ENCODE data around the gene LCN2. TPM values are rescaled to one million over a fixed set of nuclear protein-coding genes. Genes with fewer than 3 reads are reported as not detected.

The LCN2 gene
- polyA plus RNA-seq, 1 donor, result 0.93 TPM

DNA sequence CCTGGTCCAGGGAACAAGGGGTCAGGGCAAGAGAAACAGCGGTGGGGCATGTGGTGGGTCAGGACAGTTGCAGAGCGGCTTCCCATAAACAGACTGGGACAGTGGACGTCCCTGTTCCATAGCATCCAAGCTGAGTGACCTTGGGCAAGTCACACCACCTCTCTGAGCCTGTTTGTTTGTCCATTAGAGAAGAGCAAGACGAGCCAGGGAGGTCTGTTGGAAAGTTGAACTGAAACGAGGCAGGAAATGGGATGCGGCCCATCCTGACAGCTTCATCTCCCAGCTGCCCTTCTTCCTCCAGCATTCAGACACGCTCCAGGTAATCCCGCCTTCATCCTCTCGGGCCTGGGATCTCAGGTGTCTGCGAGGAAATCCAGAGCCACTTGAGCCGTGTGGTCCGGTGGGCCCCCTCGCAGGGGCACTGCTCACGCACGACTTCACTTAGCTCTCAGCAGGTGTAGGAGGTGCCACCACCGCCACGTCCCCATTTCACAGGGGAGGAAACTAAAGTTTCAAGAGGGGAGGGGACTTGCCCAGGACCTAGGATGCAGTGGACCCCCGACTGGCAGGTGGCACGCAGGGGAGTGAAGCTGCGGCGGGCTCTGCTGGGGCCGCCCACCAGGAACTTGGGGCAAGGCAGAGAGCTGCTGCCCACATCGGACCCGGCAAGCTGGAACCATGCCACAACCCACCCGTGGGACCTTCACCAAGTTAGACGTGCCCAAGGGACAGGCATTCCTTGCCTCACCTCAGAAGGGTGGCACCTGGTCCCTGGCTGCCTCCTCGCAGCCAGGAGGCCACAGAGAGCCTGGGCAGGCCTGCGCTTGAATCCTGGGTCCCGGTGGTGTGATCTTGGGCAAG lies 34.7 kb upstream of the LCN2 start:
- H3K27me3 ChIP-seq (ENCODE audit: control insufficient read depth, insufficient read depth, low read length), result no peaks in the 10 kb centered on the region
- no peak for DNase-seq
- H3K4me3 ChIP-seq (ENCODE audit: low read length), result peak overlapping the region; percentile 13
- peaks cover 7% of the 10 kb centered on the region for H3K9me3 ChIP-seq (ENCODE audit: control insufficient read depth, low read depth, low read length)
- H3K36me3 ChIP-seq (ENCODE audit: control insufficient read depth, insufficient read depth, low read length), result peaks cover 2% of the 10 kb centered on the region
- no CpG with 5 or more reads among the region's 29 CpGs for WGBS (ENCODE audit: insufficient coverage, low lambda C conversion rate)
- peaks cover 59% of the 10 kb centered on the region for H3K4me1 ChIP-seq (ENCODE audit: control insufficient read depth, insufficient read depth, low read length)
- H3K27ac ChIP-seq (ENCODE audit: low read length), result peak overlapping the region; percentile 99

DNA sequence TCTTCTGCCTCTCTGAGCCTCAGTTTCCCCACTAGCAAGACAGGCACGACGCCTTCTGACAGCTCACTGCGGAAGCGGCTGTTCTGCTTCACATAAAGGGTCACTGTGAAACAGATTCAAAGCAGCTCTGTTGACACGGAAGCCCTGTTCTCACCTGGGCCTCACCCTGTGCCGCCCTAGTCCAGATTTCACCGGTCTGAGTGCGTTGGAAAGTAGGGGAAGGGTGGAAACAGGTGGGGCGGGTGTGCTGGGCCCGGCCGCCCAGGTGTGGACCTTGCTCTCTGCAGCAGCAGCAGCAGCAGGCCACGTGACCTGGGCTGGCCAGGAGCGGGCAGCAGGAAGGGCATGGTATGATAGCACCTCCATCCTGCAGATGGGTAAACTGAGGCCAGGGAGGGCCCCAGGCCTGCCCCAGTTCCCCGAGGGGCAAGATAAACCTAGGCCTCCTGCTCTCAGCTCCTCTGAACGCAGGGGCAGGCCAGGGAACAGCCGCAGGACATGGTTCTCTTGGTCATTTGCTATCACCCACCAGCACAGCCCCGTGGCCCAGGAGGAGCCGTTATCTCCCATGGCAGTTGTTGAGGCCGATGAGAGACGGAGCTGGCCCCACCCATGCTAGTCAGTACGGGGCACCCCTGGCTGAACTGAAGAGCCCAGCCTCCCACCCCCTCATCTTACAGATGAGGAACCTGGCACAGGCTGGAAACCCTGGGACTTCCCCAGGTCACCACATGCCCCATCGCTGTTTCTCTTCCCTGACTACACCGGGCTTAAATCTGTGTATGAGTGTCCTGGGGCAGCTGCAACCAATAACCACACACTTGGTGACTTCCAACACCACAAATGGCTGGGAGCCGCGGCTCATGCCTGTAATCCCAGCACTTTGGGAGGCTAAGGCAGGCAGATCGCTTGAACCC lies 33.8 kb upstream of the LCN2 start:
- no peaks in the 10 kb centered on the region for H3K27me3 ChIP-seq (ENCODE audit: control insufficient read depth, insufficient read depth, low read length)
- H3K36me3 ChIP-seq (ENCODE audit: control insufficient read depth, insufficient read depth, low read length), result peaks cover 7% of the 10 kb centered on the region
- peaks cover 55% of the 10 kb centered on the region for H3K4me1 ChIP-seq (ENCODE audit: control insufficient read depth, insufficient read depth, low read length)
- H3K9me3 ChIP-seq (ENCODE audit: control insufficient read depth, low read depth, low read length), result peaks cover 7% of the 10 kb centered on the region
- DNase-seq, result peak; percentile 97 to 99
- WGBS (ENCODE audit: insufficient coverage, low lambda C conversion rate), result no CpG with 5 or more reads among the region's 26 CpGs
- H3K27ac ChIP-seq (ENCODE audit: low read length), result peak overlapping the region; percentile 99
- peak overlapping the region; percentile 13 for H3K4me3 ChIP-seq (ENCODE audit: low read length)

DNA sequence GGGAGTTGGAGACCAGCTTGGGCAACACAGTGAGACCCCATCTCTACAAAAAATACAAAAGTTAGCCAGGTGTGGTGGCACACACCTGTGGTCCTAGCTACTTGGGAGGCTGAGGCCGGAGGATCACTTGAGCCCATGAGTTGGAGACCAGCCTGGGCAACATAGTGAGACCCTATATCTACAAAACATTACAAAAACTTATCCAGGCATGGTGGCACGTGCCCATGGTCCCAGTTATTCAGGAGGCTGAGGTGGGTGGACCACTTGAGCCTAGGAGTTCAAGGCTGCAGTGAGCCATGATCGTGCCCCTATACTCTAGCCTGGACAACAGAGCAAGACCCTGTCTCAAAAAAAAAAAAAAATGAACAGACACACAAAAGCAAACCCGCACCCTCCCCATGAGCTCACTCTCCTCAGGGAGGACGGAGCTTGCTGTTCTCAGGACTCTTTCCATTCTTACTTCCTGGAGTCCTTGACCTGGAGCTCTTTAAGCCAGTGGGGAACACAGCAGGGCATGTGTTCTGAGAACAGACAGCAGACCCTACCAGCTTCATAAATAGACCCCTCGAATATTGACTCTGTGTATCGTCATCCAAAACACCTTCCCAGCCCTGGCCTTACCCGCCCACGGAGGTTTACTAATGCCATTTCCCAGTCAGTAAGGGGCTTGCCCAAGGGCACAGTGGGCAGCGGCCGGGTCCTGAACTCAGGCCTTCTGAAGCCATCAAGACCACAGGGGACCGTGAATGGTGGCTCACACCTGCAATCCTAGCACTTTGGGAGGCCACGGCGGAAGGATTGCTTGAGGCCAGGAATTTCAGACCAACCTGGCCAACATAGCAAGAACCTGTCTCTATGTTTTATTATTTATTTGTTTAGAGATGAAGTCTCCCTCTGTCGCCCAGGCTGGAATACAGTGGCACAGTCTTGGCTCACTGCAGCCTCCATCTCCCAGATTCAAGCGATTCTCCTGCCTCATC lies 32.9 kb upstream of the LCN2 start:
- Histone ChIP-seq H3K9me3 (ENCODE audit: control insufficient read depth, low read depth, low read length) (peaks cover 7% of the 10 kb centered on the region), H3K36me3 (ENCODE audit: control insufficient read depth, insufficient read depth, low read length) (peaks cover 16% of the 10 kb centered on the region)

DNA sequence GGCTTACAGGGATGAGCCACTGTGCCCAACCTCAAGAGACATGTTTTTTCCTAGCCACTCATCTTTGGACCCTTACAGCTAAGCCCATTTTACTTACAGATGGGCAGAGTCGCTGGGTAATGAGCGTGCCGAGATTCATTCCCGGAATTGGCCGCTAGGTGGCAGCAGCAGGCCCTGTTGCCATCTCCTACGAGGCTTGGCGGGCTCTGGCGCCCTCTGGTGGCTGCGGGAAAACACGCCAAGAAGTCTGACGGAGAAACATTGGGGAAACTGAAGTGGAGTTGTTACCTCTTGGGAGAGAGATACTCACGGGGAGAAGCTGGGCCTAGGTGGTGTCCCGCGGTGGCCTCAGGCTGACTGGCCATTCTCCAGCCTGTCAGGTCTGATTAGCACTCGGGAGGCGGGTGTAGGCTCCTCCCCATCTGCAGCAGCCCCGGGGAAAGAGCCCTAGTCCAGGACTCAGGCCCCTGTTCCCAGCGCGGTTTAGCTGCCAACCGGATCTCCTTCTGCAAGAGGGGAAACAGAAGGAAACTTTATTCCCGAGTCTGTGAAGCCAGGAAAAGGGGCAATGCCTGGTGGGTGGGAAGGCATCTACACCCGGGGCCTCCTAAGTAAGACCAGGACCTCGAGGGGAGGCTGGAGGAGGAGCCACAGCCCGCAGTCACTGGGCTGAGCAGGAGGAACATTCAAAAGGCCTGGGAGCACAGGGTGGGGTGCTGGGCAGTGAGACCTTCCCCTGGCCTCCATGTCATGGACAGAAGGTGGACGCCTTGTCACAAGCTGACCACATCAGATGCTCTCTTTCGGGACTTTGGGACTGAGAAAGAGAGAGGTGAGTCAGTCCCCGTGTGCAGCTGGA lies 31.4 kb upstream of the LCN2 start:
- no peak overlapping the region for H3K4me3 ChIP-seq (ENCODE audit: low read length)
- H3K9me3 ChIP-seq (ENCODE audit: control insufficient read depth, low read depth, low read length), result peaks cover 7% of the 10 kb centered on the region
- no peaks in the 10 kb centered on the region for H3K27me3 ChIP-seq (ENCODE audit: control insufficient read depth, insufficient read depth, low read length)
- H3K27ac ChIP-seq (ENCODE audit: low read length), result peak overlapping the region; percentile 14
- H3K36me3 ChIP-seq (ENCODE audit: control insufficient read depth, insufficient read depth, low read length), result peaks cover 29% of the 10 kb centered on the region
- H3K4me1 ChIP-seq (ENCODE audit: control insufficient read depth, insufficient read depth, low read length), result peaks cover 47% of the 10 kb centered on the region
- peak; percentile 82 to 91 for DNase-seq
- no CpG with 5 or more reads among the region's 27 CpGs for WGBS (ENCODE audit: insufficient coverage, low lambda C conversion rate)

More for the DNA sequence above, 32.9 kb upstream of the LCN2 start:
- WGBS (ENCODE audit: insufficient coverage, low lambda C conversion rate), result no CpG with 5 or more reads among the region's 16 CpGs
- no peak overlapping the region for H3K4me3 ChIP-seq (ENCODE audit: low read length)
- H3K27me3 ChIP-seq (ENCODE audit: control insufficient read depth, insufficient read depth, low read length), result no peaks in the 10 kb centered on the region
- H3K27ac ChIP-seq (ENCODE audit: low read length), result peak overlapping the region; percentile 99
- peak in 1 of 2 donors; percentile 45 for DNase-seq
- peaks cover 50% of the 10 kb centered on the region for H3K4me1 ChIP-seq (ENCODE audit: control insufficient read depth, insufficient read depth, low read length)

DNA sequence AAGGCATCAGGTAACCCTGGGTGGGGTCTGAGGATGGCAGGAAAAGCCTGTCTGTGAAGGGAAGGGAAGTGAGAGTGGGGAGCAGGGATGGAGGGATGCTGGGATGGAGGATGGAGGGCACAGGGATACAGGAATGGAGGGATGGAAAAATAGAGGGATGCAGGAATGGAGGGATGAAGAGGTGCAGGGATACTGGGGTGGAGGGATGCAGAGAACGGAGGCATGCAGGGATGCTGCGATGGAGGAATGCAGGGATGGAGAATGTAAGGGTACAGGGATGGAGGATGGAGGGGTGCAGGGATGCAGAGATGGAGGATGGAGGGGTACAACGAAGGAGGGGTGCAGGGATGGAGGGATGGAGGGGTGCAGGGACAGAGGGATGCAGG lies 30.8 kb upstream of the LCN2 start:
- 64% methylated on average over 2 of the region's 3 CpGs for WGBS (ENCODE audit: insufficient coverage, low lambda C conversion rate)
- peaks cover 33% of the 10 kb centered on the region for H3K36me3 ChIP-seq (ENCODE audit: control insufficient read depth, insufficient read depth, low read length)

DNA sequence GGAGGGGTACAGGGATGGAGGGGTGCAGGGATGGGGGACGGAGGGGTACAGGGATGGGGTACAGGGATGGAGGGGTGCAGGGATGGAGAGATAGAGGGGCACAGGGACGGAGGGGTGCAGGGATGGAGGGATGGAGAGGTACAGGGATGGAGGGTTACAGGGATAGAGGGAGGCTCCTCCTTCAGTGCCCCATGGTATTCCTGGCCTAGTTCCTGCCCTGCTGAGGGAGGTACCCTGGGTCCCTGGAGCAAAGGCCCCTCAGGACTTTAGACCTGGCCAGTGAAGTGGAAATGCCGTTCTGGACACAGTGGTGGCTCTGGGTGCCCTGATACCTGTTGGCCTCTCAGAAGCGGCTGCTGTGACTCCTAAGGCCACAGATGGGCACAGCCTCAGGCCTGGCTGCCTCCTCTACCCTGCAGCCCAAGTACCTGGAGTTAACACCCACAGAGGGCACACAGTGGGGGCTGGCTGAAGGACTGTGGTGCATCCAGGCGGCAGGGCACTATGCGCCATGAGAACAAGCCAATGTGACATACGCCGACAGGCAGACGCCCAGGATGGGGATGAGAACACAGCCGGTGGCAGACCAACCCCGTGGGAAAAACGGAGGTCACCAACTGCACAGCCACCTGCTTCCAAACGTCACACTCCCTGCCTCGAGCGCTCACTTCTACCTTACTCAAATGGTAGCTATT lies 30.1 kb upstream of the LCN2 start:
- Histone ChIP-seq H3K27me3 (ENCODE audit: control insufficient read depth, insufficient read depth, low read length) (no peaks in the 10 kb centered on the region), H3K4me3 (ENCODE audit: low read length) (no peak overlapping the region), H3K9me3 (ENCODE audit: control insufficient read depth, low read depth, low read length) (peaks cover 3% of the 10 kb centered on the region), H3K4me1 (ENCODE audit: control insufficient read depth, insufficient read depth, low read length) (peaks cover 36% of the 10 kb centered on the region), H3K36me3 (ENCODE audit: control insufficient read depth, insufficient read depth, low read length) (peaks cover 38% of the 10 kb centered on the region), H3K27ac (ENCODE audit: low read length) (no peak overlapping the region)
- no peak for DNase-seq
- no CpG with 5 or more reads among the region's 15 CpGs for WGBS (ENCODE audit: insufficient coverage, low lambda C conversion rate)

More for the DNA sequence above, 30.8 kb upstream of the LCN2 start:
- Histone ChIP-seq H3K4me1 (ENCODE audit: control insufficient read depth, insufficient read depth, low read length) (peaks cover 43% of the 10 kb centered on the region), H3K4me3 (ENCODE audit: low read length) (no peak overlapping the region), H3K9me3 (ENCODE audit: control insufficient read depth, low read depth, low read length) (peaks cover 6% of the 10 kb centered on the region), H3K27me3 (ENCODE audit: control insufficient read depth, insufficient read depth, low read length) (no peaks in the 10 kb centered on the region), H3K27ac (ENCODE audit: low read length) (no peak overlapping the region)
- no peak for DNase-seq

DNA sequence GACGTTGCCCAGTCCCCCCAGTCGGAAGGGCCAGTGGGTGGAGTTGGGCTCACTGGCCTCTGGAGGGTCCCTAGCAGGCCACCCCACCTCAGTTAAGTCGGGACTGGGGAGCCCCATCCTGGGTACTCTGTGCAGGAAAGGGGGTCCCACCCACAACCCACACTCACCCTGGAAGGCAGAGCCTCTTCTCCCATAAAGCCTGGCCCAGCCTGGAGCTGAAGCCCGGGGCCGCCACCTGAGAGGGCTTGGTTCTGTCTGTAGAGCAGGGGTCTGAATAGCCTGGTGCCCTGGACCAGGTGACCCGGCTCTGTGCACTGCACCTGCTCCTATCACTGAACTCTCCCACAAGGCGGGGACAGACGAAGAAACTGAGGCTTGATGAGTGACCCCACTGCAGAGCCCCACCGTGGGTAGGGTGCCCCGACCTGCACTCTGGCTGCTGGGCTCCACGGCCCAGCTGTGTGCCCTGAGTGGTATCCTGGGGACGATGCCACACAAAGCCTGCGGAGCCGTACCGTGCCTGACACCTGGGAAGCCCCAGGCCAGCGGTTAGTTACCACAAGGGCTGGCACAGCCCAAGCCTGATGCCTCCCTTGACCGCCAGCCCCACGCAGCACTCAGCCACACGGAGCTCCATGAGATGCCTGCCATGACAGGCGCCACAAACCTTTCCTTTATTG lies 29.1 kb upstream of the LCN2 start:
- Histone ChIP-seq H3K4me1 (ENCODE audit: control insufficient read depth, insufficient read depth, low read length) (peaks cover 26% of the 10 kb centered on the region), H3K4me3 (ENCODE audit: low read length) (no peak overlapping the region), H3K27ac (ENCODE audit: low read length) (no peak overlapping the region), H3K9me3 (ENCODE audit: control insufficient read depth, low read depth, low read length) (peaks cover 3% of the 10 kb centered on the region), H3K36me3 (ENCODE audit: control insufficient read depth, insufficient read depth, low read length) (peaks cover 48% of the 10 kb centered on the region), H3K27me3 (ENCODE audit: control insufficient read depth, insufficient read depth, low read length) (no peaks in the 10 kb centered on the region)
- no CpG with 5 or more reads among the region's 20 CpGs for WGBS (ENCODE audit: insufficient coverage, low lambda C conversion rate)
- DNase-seq, result no peak

DNA sequence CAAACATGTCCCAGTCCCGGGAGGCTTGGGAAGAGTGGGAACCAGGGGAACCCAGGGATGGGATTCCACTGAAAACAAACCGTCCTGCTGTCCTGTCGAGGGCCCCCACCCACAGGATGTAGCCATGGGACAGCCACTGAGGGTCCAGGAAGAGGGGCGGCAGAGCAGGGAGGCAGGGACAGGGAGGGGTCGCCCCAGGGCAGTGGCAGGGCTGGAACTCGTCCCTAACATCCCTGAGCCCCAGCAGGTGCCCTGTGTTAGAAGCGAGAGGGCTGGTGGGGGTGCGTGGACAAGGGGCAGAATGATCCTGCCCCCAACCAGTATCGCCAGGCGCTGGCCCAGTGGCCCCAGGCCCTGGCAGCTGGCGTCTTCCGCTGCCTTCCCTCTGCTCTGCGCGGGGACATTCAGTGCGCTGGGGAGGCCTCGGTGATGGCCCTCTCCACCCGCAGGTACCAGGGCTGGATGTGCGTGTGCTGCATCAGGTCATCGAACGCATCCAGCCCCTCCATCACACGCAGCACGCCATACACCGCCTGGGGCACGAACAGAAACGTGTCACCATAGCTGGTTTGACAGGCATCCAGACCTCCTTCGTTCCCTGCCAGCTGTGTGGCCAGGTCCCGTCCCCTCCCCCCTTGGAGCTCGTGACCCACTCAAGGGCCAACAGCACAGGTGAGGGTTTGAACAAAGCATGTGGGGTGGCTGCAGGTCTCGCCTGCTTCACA lies 28.4 kb upstream of the LCN2 start:
- WGBS (ENCODE audit: insufficient coverage, low lambda C conversion rate), result no CpG with 5 or more reads among the region's 29 CpGs
- DNase-seq, result no peak
- Histone ChIP-seq H3K4me3 (ENCODE audit: low read length) (no peak overlapping the region), H3K27ac (ENCODE audit: low read length) (no peak overlapping the region), H3K27me3 (ENCODE audit: control insufficient read depth, insufficient read depth, low read length) (no peaks in the 10 kb centered on the region), H3K4me1 (ENCODE audit: control insufficient read depth, insufficient read depth, low read length) (peaks cover 24% of the 10 kb centered on the region), H3K9me3 (ENCODE audit: control insufficient read depth, low read depth, low read length) (no peaks in the 10 kb centered on the region), H3K36me3 (ENCODE audit: control insufficient read depth, insufficient read depth, low read length) (peaks cover 53% of the 10 kb centered on the region)
